Hepatic stellate cell (primary cell): ENCODE measurements around the gene GHRHR.

ENCODE experiments used
- DNase-seq: peaks from one replicate; pipeline ENCODE4 v3.0.0; 2011; ENCODE audit warnings: low spot score

Gene GHRHR

GRCh38 chr7:30928254-30928872 is 35.4 kb upstream of the GHRHR start:
- DNase-seq: peak; percentile 1

- peak; percentile 2 for DNase-seq
These were observed 34.1 kb upstream of the GHRHR start for GRCh38 chr7:30929686-30930085.

GRCh38 chr7:30930621-30931020 is 33.1 kb upstream of the GHRHR start:
- peak; percentile 17 for DNase-seq

- peak; percentile 12 for DNase-seq
These were observed 32.4 kb upstream of the GHRHR start for GRCh38 chr7:30931161-30931928.

- no peak for DNase-seq
These were observed 31.7 kb upstream of the GHRHR start for GRCh38 chr7:30931929-30932540.

GRCh38 chr7:30932562-30932961 is 31.2 kb upstream of the GHRHR start:
- peak; percentile 2 for DNase-seq

- peak; percentile 3 for DNase-seq
These were observed 30.4 kb upstream of the GHRHR start for GRCh38 chr7:30933124-30933974.

- DNase-seq: no peak
These were observed 29.5 kb upstream of the GHRHR start for GRCh38 chr7:30934225-30934624.

- DNase-seq: peak; percentile 3
These were observed 28.8 kb upstream of the GHRHR start for GRCh38 chr7:30934732-30935568.

GRCh38 chr7:30935569-30935877 is 28.2 kb upstream of the GHRHR start:
- no peak for DNase-seq

- no peak for DNase-seq
These were observed 27.0 kb upstream of the GHRHR start for GRCh38 chr7:30936650-30937245.

GRCh38 chr7:30937416-30937815 is 26.3 kb upstream of the GHRHR start:
- DNase-seq: no peak

GRCh38 chr7:30938435-30939316 is 25.1 kb upstream of the GHRHR start:
- peak; percentile 81 for DNase-seq

- no peak for DNase-seq
These were observed 22.0 kb upstream of the GHRHR start for GRCh38 chr7:30941582-30942323.

GRCh38 chr7:30950197-30950596 is 13.6 kb upstream of the GHRHR start:
- DNase-seq: no peak

GRCh38 chr7:30954914-30955313 is 8.8 kb upstream of the GHRHR start:
- no peak for DNase-seq

GRCh38 chr7:30956704-30957103 is 7.0 kb upstream of the GHRHR start:
- no peak for DNase-seq

- DNase-seq: no peak
These were observed 1.6 kb downstream of the GHRHR start for GRCh38 chr7:30965372-30965771.

- DNase-seq: no peak
These were observed 2.1 kb downstream of the GHRHR start for GRCh38 chr7:30965883-30966282.
